T-cell (primary cell): ENCODE data around the gene NAGA. TPM values are rescaled to one million over a fixed set of nuclear protein-coding genes. Genes with fewer than 3 reads are reported as not detected.

Source experiments
- ATAC-seq, 4 experiments: fragments of 200-7000 bp in 3 of 4; fragments of 150-1000 bp in 1 of 4; cut with Tn5 transposase; replicated peaks in 1 of 4; 1 replicate in 3 of 4; 2 replicates in 1 of 4; pipeline ENCODE4 v1.10.0; 2021; ENCODE audit warnings: moderate library complexity in 3 of 4, mild to moderate bottlenecking in 2 of 4, moderate number of reproducible peaks in 1 of 4
- CTCF ChIA-PET, 2 donors: fragments of 300-600 bp; sonication (Branson Sonifier 250); formaldehyde crosslinking; loops; one replicate each; lab custom pipeline; 2022; ENCODE audit warnings: antibody characterized with exemption in 2 of 2; lab: Charles Lee
- POLR2A ChIA-PET, 2 donors: fragments of 300-600 bp; sonication (Branson Sonifier 250); formaldehyde crosslinking; loops; one replicate each; lab custom pipeline; 2022; ENCODE audit warnings: antibody characterized with exemption in 2 of 2; lab: Charles Lee
- DNase-seq, 35 experiments: peaks; one replicate each; pipeline versions ENCODE4 v3.0.0 to v3.0.0-alpha.2; 2013 to 2023
- H3K27ac ChIP-seq: one replicate; pipeline ENCODE4 v1.5.1; 2013; ENCODE audit warnings: low read length
- H3K27me3 ChIP-seq, 2 experiments: replicated peaks in 1 of 2; 1 replicate in 1 of 2; 2 replicates in 1 of 2; pipeline versions ENCODE4 v1.6.1 to v1.7.0; 2013; ENCODE audit warnings: low read length in 1 of 2, mixed read lengths in 1 of 2; ENCODE audit not compliant: control insufficient read depth in 2 of 2, insufficient read depth in 2 of 2; ENCODE audit errors: extremely low read depth in 1 of 2
- H3K36me3 ChIP-seq, 2 donors: 1 replicate in 1 of 2; 2 replicates in 1 of 2; pipeline versions ENCODE4 v1.6.1 to v1.7.0; 2013; ENCODE audit warnings: low read length in 1 of 2; ENCODE audit not compliant: control insufficient read depth in 2 of 2, insufficient read depth in 1 of 2; ENCODE audit errors: extremely low read depth in 1 of 2
- H3K4me1 ChIP-seq, 2 experiments: 1 replicate in 1 of 2; 2 replicates in 1 of 2; pipeline versions ENCODE4 v1.6.1 to v1.7.0; 2013; ENCODE audit warnings: low read length in 2 of 2, mixed read lengths in 1 of 2; ENCODE audit not compliant: insufficient read depth in 2 of 2, control insufficient read depth in 1 of 2; ENCODE audit errors: extremely low read depth in 1 of 2
- H3K4me3 ChIP-seq, 2 donors: 1 replicate in 1 of 2; 2 replicates in 1 of 2; pipeline versions ENCODE4 v1.5.1 to v1.7.0; 2013; ENCODE audit warnings: mild to moderate bottlenecking in 2 of 2, low read length in 1 of 2, moderate library complexity in 1 of 2; ENCODE audit not compliant: control insufficient read depth in 1 of 2; ENCODE audit errors: extremely low read depth in 1 of 2
- H3K9me3 ChIP-seq: 2 replicates; pipeline ENCODE4 v1.7.0; 2013
- H3K27ac Mint-ChIP-seq, 2 donors: one replicate each; pipeline ENCODE4 v1.8.0; 2020 to 2021; ENCODE audit warnings: mild to moderate bottlenecking in 2 of 2, mixed read lengths in 2 of 2
- H3K27me3 Mint-ChIP-seq, 2 donors: one replicate each; pipeline ENCODE4 v1.8.0; 2021 to 2022; ENCODE audit warnings: mixed read lengths in 2 of 2
- H3K36me3 Mint-ChIP-seq: one replicate; pipeline ENCODE4 v1.8.0; 2021; ENCODE audit warnings: mixed read lengths
- H3K4me1 Mint-ChIP-seq, 3 donors: one replicate each; pipeline ENCODE4 v1.8.0; 2020 to 2022; ENCODE audit warnings: mixed read lengths in 3 of 3, mild to moderate bottlenecking in 1 of 3
- H3K4me3 Mint-ChIP-seq, 3 donors: one replicate each; pipeline ENCODE4 v1.8.0; 2020 to 2022; ENCODE audit warnings: mild to moderate bottlenecking in 3 of 3, mixed read lengths in 3 of 3, moderate library complexity in 3 of 3
- H3K9me3 Mint-ChIP-seq, 3 donors: one replicate each; pipeline ENCODE4 v1.8.0; 2020 to 2022; ENCODE audit warnings: mixed read lengths in 3 of 3
- WGBS: methylation state at CpG from one replicate; pipeline ENCODE4 v1.1.5; 2013; ENCODE audit warnings: missing lambda C conversion rate; ENCODE audit not compliant: insufficient coverage; 5-methylcytosine and 5-hydroxymethylcytosine counted together
- total RNA-seq, 35 experiments: library from RNA in 6 of 35; stranded (reverse) in 6 of 35; fragments of 120-200 nt in 1 of 35; gene quantifications; one replicate each; pipeline versions ENCODE4 v1.2.1 to v1.2.4 and lab custom pipeline; 2013 to 2026

NAGA gene
- total RNA-seq, 5 donors from 2014 or later (not counting 1 experiment from before 2014, with no cell fraction given): 6.9 to 14.3 (median 11.6) TPM

DNA sequence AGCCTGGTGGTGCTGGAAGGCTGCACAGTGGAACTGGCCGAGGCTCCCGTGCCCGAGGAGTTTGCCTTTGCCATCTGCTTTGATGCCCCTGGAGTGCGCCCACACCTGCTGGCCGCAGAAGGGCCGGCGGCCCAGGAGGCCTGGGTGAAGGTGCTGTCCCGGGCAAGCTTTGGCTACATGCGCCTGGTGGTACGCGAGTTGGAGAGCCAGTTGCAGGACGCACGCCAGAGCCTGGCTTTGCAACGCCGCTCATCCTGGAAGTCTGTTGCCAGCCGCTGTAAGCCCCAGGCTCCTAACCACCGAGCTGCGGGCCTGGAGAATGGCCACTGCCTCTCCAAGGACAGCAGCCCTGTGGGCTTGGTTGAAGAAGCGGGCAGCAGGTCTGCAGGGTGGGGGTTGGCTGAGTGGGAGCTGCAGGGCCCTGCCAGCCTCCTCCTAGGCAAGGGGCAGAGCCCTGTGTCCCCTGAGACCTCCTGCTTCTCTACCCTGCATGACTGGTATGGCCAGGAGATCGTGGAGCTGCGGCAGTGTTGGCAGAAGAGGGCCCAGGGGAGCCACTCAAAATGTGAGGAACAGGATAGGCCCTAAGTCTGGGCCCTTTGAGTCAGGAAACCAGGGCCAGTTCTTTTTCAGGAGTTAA is 7.0 kb upstream of the NAGA start:
- H3K27me3 ChIP-seq: no peaks in the 10 kb centered on the region
- H3K4me1 ChIP-seq: peaks cover 15 to 56% of the 10 kb centered on the region in 2 experiments
- Mint-ChIP-seq H3K27ac (peak overlapping the region; percentile 46 to 66), H3K36me3 (peaks cover 8% of the 10 kb centered on the region), H3K4me1 (peaks cover 39 to 54% (median 45%) of the 10 kb centered on the region in 3 donors), H3K4me3 (peak overlapping the region in 1 of 3 donors; percentile 33), H3K27me3 (no peaks in the 10 kb centered on the region), H3K9me3 (no peaks in the 10 kb centered on the region)
- H3K9me3 ChIP-seq: no peaks in the 10 kb centered on the region
- POLR2A ChIA-PET: no interaction called here
- ATAC-seq: no peak
- H3K4me3 ChIP-seq: no peak overlapping the region
- peak overlapping the region; percentile 98 for H3K27ac ChIP-seq
- CTCF ChIA-PET: interaction anchor here in 1 of 2 donors (0.6 kb wide), 1 partner anchor 487 kb away, joined by 4 read pairs; no protein-coding TSS in a partner anchor
- peaks cover 0 to 4% of the 10 kb centered on the region in 2 donors for H3K36me3 ChIP-seq
- peak in 1 of 35 experiments; percentile 10 for DNase-seq
- WGBS: 95% methylated on average over 21 of the region's 21 CpGs

DNA sequence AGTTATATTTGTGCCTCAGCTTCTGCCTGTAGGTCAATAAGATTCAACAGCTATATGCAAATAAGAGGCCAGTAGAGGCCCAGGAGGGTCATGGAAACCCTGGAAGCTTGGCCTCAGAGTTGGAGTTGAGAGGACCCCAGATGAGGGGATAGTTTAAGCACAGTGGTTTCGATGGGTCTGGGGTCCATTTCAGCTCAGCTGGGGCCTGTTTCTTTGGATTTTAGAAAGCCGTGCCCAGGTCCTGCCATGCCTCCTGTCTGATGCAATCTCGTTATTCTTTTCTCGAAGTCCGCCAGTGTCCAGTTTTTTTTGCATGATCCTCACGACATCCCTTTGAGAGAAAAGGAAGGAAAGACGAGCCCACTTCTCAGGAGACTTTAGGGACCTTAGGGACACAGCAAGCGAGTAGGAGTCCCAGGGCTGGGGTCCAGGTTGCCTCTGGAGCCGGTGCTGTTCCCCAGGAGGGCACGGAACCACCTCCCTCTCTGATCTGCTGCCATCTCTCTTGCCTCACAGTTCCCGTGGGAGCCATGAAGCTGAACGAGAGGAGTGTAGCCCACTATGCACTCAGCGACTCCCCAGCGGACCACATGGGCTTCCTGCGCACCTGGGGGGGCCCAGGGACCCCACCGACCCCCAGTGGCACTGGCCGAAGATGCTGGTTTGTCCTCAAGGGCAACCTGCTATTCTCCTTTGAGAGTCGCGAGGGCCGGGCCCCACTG is 6.3 kb upstream of the NAGA start:
- H3K27ac Mint-ChIP-seq: peak overlapping the region in 1 of 2 donors; percentile 16
- no peaks in the 10 kb centered on the region for H3K27me3 Mint-ChIP-seq
- Histone ChIP-seq H3K36me3 (no peaks in the 10 kb centered on the region), H3K4me1 (peaks cover 16 to 54% of the 10 kb centered on the region in 2 experiments), H3K4me3 (no peak overlapping the region), H3K27ac (no peak overlapping the region), H3K9me3 (no peaks in the 10 kb centered on the region), H3K27me3 (no peaks in the 10 kb centered on the region)
- WGBS: 94% methylated on average over 20 of the region's 20 CpGs
- DNase-seq (peak in 1 of 35 experiments; percentile 14), ATAC-seq (no peak)
- ChIA-PET CTCF (no interaction called here), POLR2A (no interaction called here)
- H3K9me3 Mint-ChIP-seq: no peaks in the 10 kb centered on the region
- peaks cover 35 to 51% (median 44%) of the 10 kb centered on the region in 3 donors for H3K4me1 Mint-ChIP-seq
- H3K36me3 Mint-ChIP-seq: peaks cover 3% of the 10 kb centered on the region
- no peak overlapping the region for H3K4me3 Mint-ChIP-seq

DNA sequence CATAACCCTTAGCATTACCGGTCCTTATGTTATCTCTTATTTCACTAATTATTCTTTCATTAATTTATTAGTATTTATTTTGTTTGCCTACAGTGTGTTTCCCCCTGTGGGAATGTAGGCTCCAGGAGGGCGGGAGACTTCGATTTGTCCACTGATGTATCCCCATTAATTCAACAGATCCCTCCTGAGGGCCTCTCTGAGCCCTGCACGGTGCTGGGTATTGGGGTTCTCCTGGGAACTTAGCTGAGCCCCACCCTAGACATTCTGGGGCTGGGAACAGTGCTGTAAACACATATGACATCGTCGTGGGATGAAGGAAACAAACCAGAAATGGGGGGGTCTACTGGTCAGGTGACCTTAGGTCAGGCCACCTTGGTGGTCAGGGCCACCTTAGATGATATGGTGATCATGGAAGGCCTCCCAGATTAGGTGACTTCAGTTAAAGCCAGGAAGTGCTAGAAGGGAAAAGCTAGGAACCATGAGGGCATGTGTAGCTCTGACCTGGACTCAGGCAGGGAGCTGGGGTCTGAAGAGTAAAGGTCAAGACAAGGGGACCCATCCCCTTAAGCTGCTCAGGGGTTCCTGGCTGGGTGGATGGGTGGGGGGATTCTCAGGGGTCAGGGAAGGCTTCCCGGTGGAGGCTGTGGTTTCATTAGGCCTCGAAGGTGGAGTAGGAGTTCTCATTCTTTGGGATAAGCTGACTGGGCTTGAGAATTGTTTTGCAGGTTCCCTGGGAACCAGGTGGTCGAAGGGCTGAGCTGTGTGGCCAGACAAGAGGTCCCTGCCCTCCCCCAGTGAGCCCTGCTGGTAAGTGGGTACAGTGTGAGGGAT is 4.4 kb upstream of the NAGA start:
- 84% methylated on average over 6 of the region's 9 CpGs for WGBS
- H3K27me3 Mint-ChIP-seq: no peaks in the 10 kb centered on the region
- H3K4me3 Mint-ChIP-seq: peak overlapping the region; percentile 59 to 92 (median 65)
- peaks cover 39 to 53% (median 43%) of the 10 kb centered on the region in 3 donors for H3K4me1 Mint-ChIP-seq
- H3K9me3 Mint-ChIP-seq: no peaks in the 10 kb centered on the region
- peak overlapping the region; percentile 17 to 58 for H3K4me3 ChIP-seq
- H3K27ac Mint-ChIP-seq: peak overlapping the region; percentile 55 to 72
- peaks cover 18 to 55% of the 10 kb centered on the region in 2 experiments for H3K4me1 ChIP-seq
- H3K36me3 ChIP-seq: no peaks in the 10 kb centered on the region
- H3K36me3 Mint-ChIP-seq: no peaks in the 10 kb centered on the region
- H3K27me3 ChIP-seq: no peaks in the 10 kb centered on the region
- H3K27ac ChIP-seq: no peak overlapping the region
- DNase-seq (peak in 1 of 35 experiments; percentile 11), ATAC-seq (no peak)
- CTCF ChIA-PET: interaction anchor here in 1 of 2 donors (0.5 kb wide), 1 partner anchor 346 kb away, joined by 5 read pairs; no protein-coding TSS in a partner anchor
- POLR2A ChIA-PET: interaction anchor here in 1 of 2 donors (0.6 kb wide), 3 partner anchors 112 to 1157 kb away, joined by 3 to 10 read pairs (median 9); no protein-coding TSS in a partner anchor
- no peaks in the 10 kb centered on the region for H3K9me3 ChIP-seq

DNA sequence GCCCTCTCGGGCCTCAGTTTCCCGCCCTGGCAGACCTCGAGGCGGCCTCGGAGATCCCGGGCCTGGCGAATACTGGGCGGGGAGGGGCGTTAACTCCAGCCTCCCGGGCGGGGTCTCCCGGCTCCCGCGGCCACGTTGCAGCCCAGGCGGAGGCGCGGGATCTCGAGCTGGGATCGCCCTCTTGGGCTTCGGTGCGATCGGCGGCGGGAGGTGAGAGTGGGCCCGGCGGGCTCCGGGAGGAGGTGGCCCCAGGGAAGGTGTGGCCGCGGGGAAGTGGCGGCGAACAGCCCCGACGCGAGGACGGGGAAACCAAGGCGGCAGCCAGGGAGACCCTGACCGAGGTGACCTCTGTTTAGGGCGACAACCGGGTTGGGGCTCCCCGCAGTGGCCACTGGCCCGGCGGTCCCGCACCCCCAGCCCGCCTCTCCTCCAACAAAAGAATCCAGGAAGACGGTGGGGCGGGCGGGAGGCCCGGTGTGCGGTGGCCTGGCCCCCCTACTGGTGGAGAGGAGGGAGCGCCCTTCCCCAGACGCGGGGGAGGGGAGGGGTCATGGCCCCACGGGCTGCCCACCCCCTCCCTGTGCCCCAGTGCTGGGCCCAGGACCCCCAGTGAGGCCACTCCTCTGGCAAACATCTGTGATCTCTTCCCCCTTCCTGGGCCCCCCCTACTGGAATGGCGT is 3.7 kb upstream of the NAGA start, which contains the start of gene PHETA2:
PHETA2 (plus strand) TSS at position 117 of the 680 bp plus-strand sequence. CDS start 3,046 bp downstream, outside the sequence.
- ChIA-PET CTCF (no interaction called here), POLR2A (interaction anchor here in 1 of 2 donors (0.6 kb wide), 1 partner anchor 1157 kb away, joined by 9 read pairs; no protein-coding TSS in a partner anchor)
- Mint-ChIP-seq H3K27me3 (no peaks in the 10 kb centered on the region), H3K27ac (peak within 1 kb of the TSS; percentile 55 to 72), H3K4me3 (peak within 1 kb of the TSS; percentile 62 to 92 (median 73)), H3K4me1 (peaks cover 42 to 53% (median 46%) of the 10 kb centered on the region in 3 donors), H3K9me3 (no peaks in the 10 kb centered on the region), H3K36me3 (no peaks in the 10 kb centered on the region)
- WGBS: 2% methylated on average over 41 of the region's 55 CpGs
- peak in 33 of 35 experiments; percentile 25 to 66 (median 38) for DNase-seq
- no peaks in the 10 kb centered on the region for H3K36me3 ChIP-seq
- peaks cover 19 to 60% of the 10 kb centered on the region in 2 experiments for H3K4me1 ChIP-seq
- peak within 1 kb of the TSS; percentile 39 for H3K27ac ChIP-seq
- no peaks in the 10 kb centered on the region for H3K27me3 ChIP-seq
- peak in 1 of 4 experiments; percentile 5 for ATAC-seq
- peak within 1 kb of the TSS; percentile 17 to 58 for H3K4me3 ChIP-seq
- H3K9me3 ChIP-seq: no peaks in the 10 kb centered on the region

DNA sequence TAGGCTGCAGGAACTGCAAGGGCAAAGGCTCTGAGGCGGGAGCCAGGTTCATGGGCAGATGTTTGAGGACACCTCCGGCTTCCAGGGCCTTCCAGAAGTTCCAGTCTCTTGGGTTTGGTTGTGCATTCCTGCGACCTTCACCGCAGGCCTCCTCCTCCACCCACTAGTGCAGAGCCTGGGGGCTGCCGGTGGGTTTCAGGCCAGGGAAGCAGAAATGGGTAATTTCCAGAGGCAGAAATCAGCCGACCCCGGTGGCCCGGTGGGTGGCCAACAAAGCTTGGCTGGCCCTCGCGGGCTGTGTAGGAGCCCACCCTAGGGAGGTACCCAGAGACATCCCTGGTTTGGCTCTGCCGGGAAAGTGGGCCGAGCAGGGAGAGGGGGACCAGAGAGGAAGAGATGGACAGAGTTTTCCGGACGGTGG is 3.0 kb upstream of the NAGA start:
- Mint-ChIP-seq H3K27me3 (no peaks in the 10 kb centered on the region), H3K27ac (peak overlapping the region in 1 of 2 donors; percentile 62), H3K4me1 (peaks cover 36 to 52% (median 40%) of the 10 kb centered on the region in 3 donors), H3K9me3 (no peaks in the 10 kb centered on the region), H3K4me3 (peak overlapping the region; percentile 62 to 92 (median 73)), H3K36me3 (peaks cover 2% of the 10 kb centered on the region)
- CTCF ChIA-PET: interaction anchor here in 1 of 2 donors (0.6 kb wide), 1 partner anchor 1072 kb away, joined by 3 read pairs; no protein-coding TSS in a partner anchor
- WGBS: 91% methylated on average over 11 of the region's 14 CpGs
- Histone ChIP-seq H3K27ac (no peak overlapping the region), H3K27me3 (no peaks in the 10 kb centered on the region), H3K36me3 (no peaks in the 10 kb centered on the region), H3K9me3 (no peaks in the 10 kb centered on the region), H3K4me3 (peak overlapping the region in 1 of 2 donors; percentile 58), H3K4me1 (peaks cover 15 to 54% of the 10 kb centered on the region in 2 experiments)
- DNase-seq (no peak), ATAC-seq (no peak)
- POLR2A ChIA-PET: no interaction called here
